Gastroesophageal sphincter (tissue), 3 donors: Measurements from ENCODE around the gene MTMR10.

Source experiments
- CTCF ChIP-seq, 4 experiments: fragments of 200-600 bp in 2 of 4; fragments of 450-650 bp in 2 of 4; sonication (generic) in 1 of 4; IDR thresholded peaks; one replicate each; pipeline ENCODE4 v1.5.1; 2017 to 2019; ENCODE audit warnings: antibody characterized with exemption in 4 of 4, mild to moderate bottlenecking in 2 of 4, moderate library complexity in 2 of 4
- EP300 ChIP-seq: sonication (generic); formaldehyde crosslinking; IDR thresholded peaks from one replicate; pipeline ENCODE4 v1.6.1; 2017; ENCODE audit warnings: antibody characterized with exemption, mild to moderate bottlenecking
- POLR2A ChIP-seq, 2 donors: fragments of 450-650 bp; IDR thresholded peaks; one replicate each; pipeline ENCODE4 v1.6.1; 2017; ENCODE audit warnings: antibody characterized with exemption in 2 of 2, mild to moderate bottlenecking in 2 of 2, moderate library complexity in 1 of 2
- POLR2AphosphoS5 ChIP-seq: sonication (generic); formaldehyde crosslinking; IDR thresholded peaks from one replicate; pipeline ENCODE4 v1.6.1; 2017; ENCODE audit warnings: antibody characterized with exemption

GRCh38 chr15:30933293-30933692 is 58.1 kb downstream of the MTMR10 start:
- TF ChIP-seq CTCF (IDR thresholded peaks at IDR 0.05), result no peak
- TF ChIP-seq POLR2AphosphoS5, result no peak
- TF ChIP-seq POLR2A (IDR thresholded peaks at IDR 0.05), result no peak
- no peak for TF ChIP-seq EP300
